ENCODE measurements around the gene CDC25A. TPM values are rescaled to one million over a fixed set of nuclear protein-coding genes. Genes with fewer than 3 reads are reported as not detected.
"Not testable (repeated sequence)": the region's sequence is repeated elsewhere in the genome, so short reads cannot be mapped to it uniquely, and the experiment has no call there.

The CDC25A gene
- total RNA-seq, 1 donor from 2014 or later, result 52.6 TPM

- no peak overlapping the region for H3K27ac Mint-ChIP-seq
- DNase-seq (ENCODE audit: low spot score), result no peak
- H3K27me3 Mint-ChIP-seq (ENCODE audit: insufficient read depth), result no peaks in the 10 kb centered on the region
- intact Hi-C loops (cut with micrococcal nuclease), result no loop called here
- no peak overlapping the region for H3K4me3 Mint-ChIP-seq
- H3K4me1 Mint-ChIP-seq (ENCODE audit: low read depth), result no peaks in the 10 kb centered on the region
- H3K36me3 Mint-ChIP-seq (ENCODE audit: low read depth), result no peaks in the 10 kb centered on the region
- no peaks in the 10 kb centered on the region for H3K9me3 Mint-ChIP-seq
Measured at GRCh38 chr3:48129921-48130320, 58.3 kb downstream of the CDC25A start.

- Mint-ChIP-seq H3K36me3 (ENCODE audit: low read depth) (no peaks in the 10 kb centered on the region), H3K4me3 (no peak overlapping the region), H3K27me3 (ENCODE audit: insufficient read depth) (no peaks in the 10 kb centered on the region), H3K9me3 (no peaks in the 10 kb centered on the region), H3K27ac (no peak overlapping the region), H3K4me1 (ENCODE audit: low read depth) (no peaks in the 10 kb centered on the region)
- DNase-seq (ENCODE audit: low spot score), result no peak
- intact Hi-C loops (cut with micrococcal nuclease), result no loop called here
Measured at GRCh38 chr3:48128774-48129173, 59.4 kb downstream of the CDC25A start.

GRCh38 chr3:48125886-48126622, 62.2 kb downstream of the CDC25A start:
- H3K27ac Mint-ChIP-seq, result no peak overlapping the region
- intact Hi-C loops (cut with micrococcal nuclease), result no loop called here
- no peaks in the 10 kb centered on the region for H3K9me3 Mint-ChIP-seq
- peaks cover 2% of the 10 kb centered on the region for H3K27me3 Mint-ChIP-seq (ENCODE audit: insufficient read depth)
- no peaks in the 10 kb centered on the region for H3K36me3 Mint-ChIP-seq (ENCODE audit: low read depth)
- H3K4me3 Mint-ChIP-seq, result no peak overlapping the region
- no peak for DNase-seq (ENCODE audit: low spot score)
- no peaks in the 10 kb centered on the region for H3K4me1 Mint-ChIP-seq (ENCODE audit: low read depth)

- no peak overlapping the region for H3K27ac Mint-ChIP-seq
- H3K9me3 Mint-ChIP-seq, result no peaks in the 10 kb centered on the region
- peaks cover 2% of the 10 kb centered on the region for H3K27me3 Mint-ChIP-seq (ENCODE audit: insufficient read depth)
- no peaks in the 10 kb centered on the region for H3K4me1 Mint-ChIP-seq (ENCODE audit: low read depth)
- no peak overlapping the region for H3K4me3 Mint-ChIP-seq
- no peaks in the 10 kb centered on the region for H3K36me3 Mint-ChIP-seq (ENCODE audit: low read depth)
- DNase-seq (ENCODE audit: low spot score), result no peak
- intact Hi-C loops (cut with micrococcal nuclease), result no loop called here
Measured at GRCh38 chr3:48125013-48125705, 63.1 kb downstream of the CDC25A start.

- peaks cover 2% of the 10 kb centered on the region for H3K27me3 Mint-ChIP-seq (ENCODE audit: insufficient read depth)
- intact Hi-C loops (cut with micrococcal nuclease), result no loop called here
- H3K36me3 Mint-ChIP-seq (ENCODE audit: low read depth), result no peaks in the 10 kb centered on the region
- no peak overlapping the region for H3K4me3 Mint-ChIP-seq
- no peak overlapping the region for H3K27ac Mint-ChIP-seq
- no peaks in the 10 kb centered on the region for H3K9me3 Mint-ChIP-seq
- no peaks in the 10 kb centered on the region for H3K4me1 Mint-ChIP-seq (ENCODE audit: low read depth)
- no peak for DNase-seq (ENCODE audit: low spot score)
Measured at GRCh38 chr3:48123346-48123745, 64.9 kb downstream of the CDC25A start.

- H3K4me1 Mint-ChIP-seq (ENCODE audit: low read depth), result no peaks in the 10 kb centered on the region
- no peak overlapping the region for H3K4me3 Mint-ChIP-seq
- intact Hi-C loops (cut with micrococcal nuclease), result no loop called here
- H3K36me3 Mint-ChIP-seq (ENCODE audit: low read depth), result no peaks in the 10 kb centered on the region
- H3K27me3 Mint-ChIP-seq (ENCODE audit: insufficient read depth), result peaks cover 2% of the 10 kb centered on the region
- H3K9me3 Mint-ChIP-seq, result no peaks in the 10 kb centered on the region
- no peak for DNase-seq (ENCODE audit: low spot score)
- no peak overlapping the region for H3K27ac Mint-ChIP-seq
Measured at GRCh38 chr3:48122504-48122903, 65.7 kb downstream of the CDC25A start.

GRCh38 chr3:48120223-48120622, 68.0 kb downstream of the CDC25A start:
- no peaks in the 10 kb centered on the region for H3K36me3 Mint-ChIP-seq (ENCODE audit: low read depth)

GRCh38 chr3:48119505-48120193, 68.6 kb downstream of the CDC25A start:
- H3K27me3 Mint-ChIP-seq (ENCODE audit: insufficient read depth), result peaks cover 4% of the 10 kb centered on the region
- peaks cover 3% of the 10 kb centered on the region for H3K4me1 Mint-ChIP-seq (ENCODE audit: low read depth)
- no peak overlapping the region for H3K4me3 Mint-ChIP-seq
- no peaks in the 10 kb centered on the region for H3K9me3 Mint-ChIP-seq
- no peak for DNase-seq (ENCODE audit: low spot score)
- intact Hi-C loops (cut with micrococcal nuclease), result no loop called here
- H3K36me3 Mint-ChIP-seq (ENCODE audit: low read depth), result no peaks in the 10 kb centered on the region
- no peak overlapping the region for H3K27ac Mint-ChIP-seq

More at GRCh38 chr3:48120223-48120622, 68.0 kb downstream of the CDC25A start:
- no peaks in the 10 kb centered on the region for H3K4me1 Mint-ChIP-seq (ENCODE audit: low read depth)
- H3K4me3 Mint-ChIP-seq, result no peak overlapping the region
- H3K27ac Mint-ChIP-seq, result no peak overlapping the region
- intact Hi-C loops (cut with micrococcal nuclease), result no loop called here
- no peak for DNase-seq (ENCODE audit: low spot score)
- peaks cover 4% of the 10 kb centered on the region for H3K27me3 Mint-ChIP-seq (ENCODE audit: insufficient read depth)
- H3K9me3 Mint-ChIP-seq, result no peaks in the 10 kb centered on the region

- H3K4me1 Mint-ChIP-seq (ENCODE audit: low read depth), result peaks cover 4% of the 10 kb centered on the region
- no peak overlapping the region for H3K27ac Mint-ChIP-seq
- no peak overlapping the region for H3K4me3 Mint-ChIP-seq
- intact Hi-C loops (cut with micrococcal nuclease), result no loop called here
- H3K36me3 Mint-ChIP-seq (ENCODE audit: low read depth), result no peaks in the 10 kb centered on the region
- DNase-seq (ENCODE audit: low spot score), result no peak
- H3K27me3 Mint-ChIP-seq (ENCODE audit: insufficient read depth), result peaks cover 4% of the 10 kb centered on the region
- no peaks in the 10 kb centered on the region for H3K9me3 Mint-ChIP-seq
Measured at GRCh38 chr3:48118928-48119327, 69.3 kb downstream of the CDC25A start.

- H3K9me3 Mint-ChIP-seq, result no peaks in the 10 kb centered on the region
- DNase-seq (ENCODE audit: low spot score), result no peak
- H3K4me1 Mint-ChIP-seq (ENCODE audit: low read depth), result peaks cover 4% of the 10 kb centered on the region
- H3K36me3 Mint-ChIP-seq (ENCODE audit: low read depth), result no peaks in the 10 kb centered on the region
- intact Hi-C loops (cut with micrococcal nuclease), result no loop called here
- peaks cover 2% of the 10 kb centered on the region for H3K27me3 Mint-ChIP-seq (ENCODE audit: insufficient read depth)
- no peak overlapping the region for H3K4me3 Mint-ChIP-seq
- H3K27ac Mint-ChIP-seq, result no peak overlapping the region
Measured at GRCh38 chr3:48118322-48118721, 69.9 kb downstream of the CDC25A start.

- peak overlapping the region; percentile 38 for H3K4me3 Mint-ChIP-seq
Measured at GRCh38 chr3:48112813-48113212, 75.4 kb downstream of the CDC25A start.

GRCh38 chr3:48112108-48112791, 76.0 kb downstream of the CDC25A start:
- peak; percentile 69 for DNase-seq (ENCODE audit: low spot score)
- not testable (repeated sequence) for H3K27me3 Mint-ChIP-seq (ENCODE audit: insufficient read depth); H3K36me3 Mint-ChIP-seq (ENCODE audit: low read depth); H3K9me3 Mint-ChIP-seq
- H3K4me1 Mint-ChIP-seq (ENCODE audit: low read depth), result peaks cover 23% of the 10 kb centered on the region
- H3K4me3 Mint-ChIP-seq, result peak overlapping the region; percentile 38
- peak overlapping the region; percentile 76 for H3K27ac Mint-ChIP-seq
- intact Hi-C loops (cut with micrococcal nuclease), result loop anchor here (1.0 kb wide), 5 partner anchors 23 to 330 kb away; partner anchors contain the start of gene CDC25A

More at GRCh38 chr3:48112813-48113212, 75.4 kb downstream of the CDC25A start:
- H3K36me3 Mint-ChIP-seq (ENCODE audit: low read depth), result no peaks in the 10 kb centered on the region
- H3K27ac Mint-ChIP-seq, result peak overlapping the region; percentile 76
- no peak for DNase-seq (ENCODE audit: low spot score)
- H3K9me3 Mint-ChIP-seq, result peaks cover 5% of the 10 kb centered on the region
- H3K4me1 Mint-ChIP-seq (ENCODE audit: low read depth), result peaks cover 17% of the 10 kb centered on the region
- peaks cover 2% of the 10 kb centered on the region for H3K27me3 Mint-ChIP-seq (ENCODE audit: insufficient read depth)
- intact Hi-C loops (cut with micrococcal nuclease), result loop anchor here (1.0 kb wide), 5 partner anchors 24 to 331 kb away; partner anchors contain the start of gene CDC25A

Measured in activated T-helper 1 cell treated with anti-CD3 and anti-CD28 coated beads, Interleukin-12 subunit alpha, Interleukin-12 subunit beta, Interleukin-2, Interleukin-4 antibody, amounts not matched to agents 30 ng/mL and 10 ng/mL and 1 ng/mL, durations not matched to agents 14 hours and 24 hours and 36 hours (primary cell).